GM21786 (cell line): Measurements from ENCODE around the gene MAP6D1.

ENCODE experiments used
- ATAC-seq: cut with Tn5 transposase; IDR thresholded peaks from one replicate; pipeline ENCODE4 v1.9.1; 2021; ENCODE audit not compliant: unreplicated experiment

The MAP6D1 gene

DNA sequence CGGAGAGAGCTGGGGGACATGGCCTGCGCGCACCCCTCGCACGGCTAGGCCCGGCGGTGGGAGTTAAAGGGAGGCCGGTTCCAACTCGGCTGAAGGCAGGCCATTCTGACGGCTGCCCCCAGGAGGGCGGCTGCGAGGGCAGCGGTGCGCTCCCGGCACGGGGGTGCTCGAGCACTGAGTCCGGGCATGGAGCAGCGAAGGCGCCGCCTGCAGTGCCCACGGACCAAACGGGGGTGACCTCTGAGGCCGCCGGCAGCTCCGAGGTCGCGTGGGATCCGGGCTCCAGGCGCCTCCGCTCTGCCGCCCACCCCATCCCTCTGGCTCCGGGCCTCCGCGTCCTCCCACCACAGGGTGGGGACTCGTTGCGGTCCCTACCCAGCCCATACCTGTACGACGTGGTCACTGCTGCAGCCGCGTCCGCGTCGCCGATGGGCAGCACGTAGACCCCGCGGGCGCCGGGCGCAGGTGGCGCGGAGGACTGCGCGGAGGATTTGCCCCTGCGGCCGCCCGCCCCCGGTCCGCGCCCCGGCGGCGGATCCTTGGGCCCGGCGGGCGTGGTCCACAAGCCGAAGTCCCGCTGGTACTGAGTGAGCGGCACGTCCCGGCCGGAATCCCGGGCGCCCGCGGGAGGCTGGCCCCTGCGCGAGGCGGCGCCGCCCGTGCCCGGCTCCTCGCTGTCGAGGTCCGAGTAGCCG, 469 bp downstream of the MAP6D1 start:
- ATAC-seq: peak; percentile 22

DNA sequence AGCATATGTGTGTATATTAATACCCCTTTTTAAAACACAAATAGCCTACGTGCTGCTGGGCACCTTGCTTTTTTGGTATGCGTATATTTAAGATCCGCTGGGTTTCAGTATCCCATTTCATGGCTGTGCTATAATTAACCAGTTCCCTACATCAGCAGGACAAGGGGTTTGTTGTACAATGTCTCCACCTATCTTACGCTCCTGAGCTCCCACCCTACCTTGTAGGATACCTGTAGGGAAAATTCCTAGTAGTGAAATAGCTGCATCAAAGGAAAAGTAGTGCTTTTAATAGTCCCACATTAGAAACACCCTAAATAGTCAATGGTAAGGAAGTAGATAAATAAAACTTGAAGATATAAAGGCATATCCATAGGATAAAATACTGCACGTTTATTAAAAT, 1.4 kb downstream of the MAP6D1 start:
- ATAC-seq: no peak

DNA sequence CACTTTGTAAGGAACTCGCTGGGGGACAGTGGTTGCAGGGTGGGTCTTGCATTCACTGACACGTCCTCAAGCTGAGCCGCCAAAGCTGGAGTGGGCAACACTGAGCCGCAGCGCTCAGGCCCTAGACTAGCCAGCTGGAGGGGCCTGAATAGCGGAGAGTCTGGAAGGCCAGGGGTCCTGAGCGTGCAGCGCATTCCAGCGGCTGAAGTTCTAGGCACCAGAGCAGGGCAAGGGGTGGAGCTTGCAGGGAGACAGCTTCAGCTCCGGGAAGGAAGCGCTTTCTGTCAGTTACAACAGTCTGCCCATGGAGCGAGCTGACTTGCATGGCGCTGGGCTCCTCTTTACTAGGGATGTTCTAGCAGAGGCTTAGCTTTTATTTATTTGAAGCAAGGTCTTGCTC, 2.7 kb downstream of the MAP6D1 start:
- no peak for ATAC-seq

DNA sequence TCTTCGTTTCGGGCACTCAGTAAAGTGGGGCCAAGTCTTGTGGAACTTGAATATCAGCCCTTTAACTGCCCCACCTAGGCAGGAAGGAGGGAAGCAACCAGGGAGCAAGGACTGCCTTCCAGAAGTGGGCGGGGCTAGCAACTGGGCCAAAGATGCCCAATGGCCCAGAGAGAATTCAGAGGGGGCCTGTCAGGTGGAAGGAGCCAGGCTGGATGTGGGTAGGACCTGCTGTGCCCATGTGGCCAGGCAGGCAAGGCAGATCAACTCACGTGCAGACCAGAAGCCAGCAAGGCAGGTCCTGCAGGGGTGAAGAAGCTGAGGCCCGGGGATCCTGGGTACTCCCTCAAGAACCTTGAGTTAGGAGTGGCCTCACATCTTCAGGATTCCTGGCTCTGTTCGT, 5.5 kb downstream of the MAP6D1 start:
- ATAC-seq: no peak

DNA sequence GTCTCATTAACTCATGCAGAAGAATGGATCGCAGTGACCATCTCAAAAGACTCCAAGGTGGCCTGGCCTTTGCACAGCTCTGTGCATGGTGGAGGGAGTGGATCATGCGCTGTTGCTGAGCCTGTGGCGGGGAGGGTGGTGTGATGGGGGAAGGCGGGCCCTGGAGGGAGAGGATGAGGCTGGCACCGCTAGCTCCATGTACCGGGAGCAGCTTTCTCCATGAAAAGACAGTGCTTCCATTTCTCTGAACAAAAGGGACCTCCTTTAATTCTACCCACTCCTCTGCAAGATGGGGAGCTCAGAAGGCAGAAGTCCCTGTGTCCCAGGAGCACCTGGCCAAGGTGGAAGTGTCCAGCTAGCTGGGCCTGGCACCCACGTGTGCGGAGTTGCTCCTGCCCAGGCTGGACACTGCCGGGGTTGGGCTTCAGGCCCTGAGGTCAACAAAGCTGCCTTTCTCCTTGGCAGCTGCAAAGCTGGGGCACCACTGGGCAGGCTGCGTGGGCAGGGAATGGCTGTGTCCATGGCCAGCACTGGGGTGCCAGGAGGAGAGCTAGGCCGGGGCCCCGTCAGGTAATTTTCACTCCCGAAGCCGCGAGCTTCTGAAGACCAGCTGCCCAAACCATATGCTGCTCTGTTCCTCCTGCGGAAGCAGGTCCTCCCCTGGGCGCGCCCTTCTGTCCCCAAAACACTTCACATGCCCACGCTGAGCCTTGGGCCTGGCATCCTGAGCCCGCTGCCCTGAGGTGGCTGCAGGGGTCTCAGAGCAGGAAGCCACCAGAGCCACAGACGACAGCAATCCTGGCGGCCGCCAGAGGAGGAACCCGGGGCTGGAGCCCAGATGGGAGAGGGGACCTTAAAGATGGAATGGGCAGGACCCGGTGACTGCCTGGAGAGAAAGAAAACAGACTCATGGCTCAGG, 6.4 kb downstream of the MAP6D1 start:
- ATAC-seq: no peak

DNA sequence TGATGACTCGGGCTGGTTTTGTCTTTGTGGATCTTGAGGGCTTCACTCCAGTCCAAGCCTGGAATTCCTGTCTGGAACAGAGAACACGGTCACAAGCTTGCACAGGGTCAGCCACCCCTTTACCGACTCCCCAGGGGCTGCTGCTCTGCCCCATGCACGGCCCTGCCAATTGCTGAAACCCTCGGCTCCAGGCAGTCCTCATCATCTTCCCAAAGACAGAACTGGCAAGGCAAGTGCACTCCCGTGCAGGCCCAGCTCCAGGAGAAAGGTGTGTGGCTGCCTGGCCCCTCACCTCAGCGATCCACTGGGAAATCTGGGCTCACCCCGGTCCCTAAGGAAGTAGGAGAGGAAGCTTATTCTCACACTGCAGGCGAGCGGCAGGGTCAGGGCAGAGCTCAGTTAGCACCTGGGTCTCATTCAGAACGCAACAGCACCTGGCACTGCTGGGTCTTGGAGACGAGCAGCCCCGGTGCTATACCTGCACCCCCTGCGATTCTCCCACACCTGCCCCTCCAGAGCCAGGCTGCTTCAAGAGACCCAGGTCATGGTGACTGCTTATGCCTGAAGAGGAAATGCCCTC, 7.2 kb downstream of the MAP6D1 start:
- no peak for ATAC-seq

DNA sequence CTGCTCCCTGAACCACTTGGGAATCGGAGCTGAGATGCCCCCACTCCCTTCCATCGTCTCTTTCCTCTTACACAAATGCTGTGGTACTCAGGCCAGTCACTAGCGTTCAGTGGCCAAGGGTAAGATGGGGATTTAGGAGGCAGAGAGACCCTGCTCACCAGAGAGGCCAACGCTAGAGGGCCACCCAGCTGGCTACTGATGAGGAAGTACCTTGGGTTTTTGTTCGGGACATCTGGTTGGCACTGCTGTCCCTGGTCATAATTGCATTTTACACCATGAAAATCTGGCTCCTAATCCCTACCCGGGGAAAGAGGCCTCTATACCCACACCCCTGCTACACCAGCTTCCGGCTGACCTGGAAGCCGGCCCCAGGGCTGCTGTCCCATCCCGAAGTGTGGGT, 7.7 kb downstream of the MAP6D1 start:
- ATAC-seq: no peak

DNA sequence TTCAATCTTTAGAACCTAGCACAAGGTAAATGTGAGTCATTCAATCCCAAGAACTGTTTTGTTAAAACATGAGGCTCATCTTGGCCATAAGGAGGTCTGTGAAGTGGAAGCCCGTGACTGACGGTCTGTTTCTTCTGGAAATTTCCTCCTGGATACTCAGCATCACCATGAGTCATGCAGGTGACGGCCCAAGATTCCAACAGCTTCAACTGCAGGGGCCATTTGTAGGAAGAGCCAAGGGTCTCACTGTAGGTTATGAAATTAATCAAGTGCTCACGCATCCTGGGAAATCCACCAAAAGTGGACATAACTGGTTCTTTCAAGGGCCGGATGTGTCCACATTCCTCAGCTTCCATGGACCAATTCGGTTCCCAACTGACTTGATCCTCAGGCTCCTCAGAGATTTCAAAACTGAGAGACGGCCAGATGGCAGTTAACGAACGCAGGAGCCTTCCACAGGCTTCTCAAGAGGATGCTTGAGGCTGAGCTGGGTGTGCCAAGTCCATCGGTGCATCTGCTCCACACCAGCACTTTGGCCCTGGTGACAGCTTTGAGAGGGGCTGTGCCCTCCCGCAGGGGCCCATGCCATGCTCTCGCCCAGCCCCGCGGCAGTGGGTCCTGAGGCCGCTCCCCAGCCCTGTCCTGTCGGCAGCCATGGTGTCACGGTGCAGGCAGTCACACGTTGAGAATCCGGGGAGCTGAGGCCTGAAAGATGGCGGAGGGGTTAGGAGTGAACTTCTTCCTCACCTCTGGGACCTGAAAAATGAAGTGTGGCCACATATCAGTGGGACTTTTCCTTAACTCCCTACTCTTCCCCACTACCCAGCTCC, 8.5 kb downstream of the MAP6D1 start:
- ATAC-seq: no peak

DNA sequence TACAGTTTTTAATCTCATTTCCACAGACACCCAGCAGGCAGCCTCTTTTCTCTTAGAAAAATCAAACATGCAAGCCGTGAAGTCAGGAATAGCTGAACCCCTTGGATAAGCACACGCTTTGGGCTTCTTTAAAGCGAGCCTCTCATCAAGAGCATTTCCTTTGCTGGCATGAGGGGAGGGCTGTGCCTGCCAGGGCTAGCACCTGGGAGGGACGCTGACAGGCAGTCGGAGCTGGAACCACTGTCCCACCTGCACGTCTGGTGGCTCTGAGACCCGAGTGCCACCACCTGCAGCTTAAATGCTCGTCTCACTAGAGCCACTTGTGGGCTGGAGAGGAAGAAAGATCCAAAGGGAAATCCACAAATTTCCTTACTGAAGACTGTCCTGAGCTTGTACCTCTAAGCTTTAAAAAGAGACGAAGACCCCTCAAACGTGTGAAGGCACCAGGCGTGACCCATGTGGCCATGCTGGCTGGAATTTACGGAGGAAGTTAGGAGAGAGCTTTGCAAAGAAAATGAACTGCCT, 9.4 kb downstream of the MAP6D1 start:
- no peak for ATAC-seq

DNA sequence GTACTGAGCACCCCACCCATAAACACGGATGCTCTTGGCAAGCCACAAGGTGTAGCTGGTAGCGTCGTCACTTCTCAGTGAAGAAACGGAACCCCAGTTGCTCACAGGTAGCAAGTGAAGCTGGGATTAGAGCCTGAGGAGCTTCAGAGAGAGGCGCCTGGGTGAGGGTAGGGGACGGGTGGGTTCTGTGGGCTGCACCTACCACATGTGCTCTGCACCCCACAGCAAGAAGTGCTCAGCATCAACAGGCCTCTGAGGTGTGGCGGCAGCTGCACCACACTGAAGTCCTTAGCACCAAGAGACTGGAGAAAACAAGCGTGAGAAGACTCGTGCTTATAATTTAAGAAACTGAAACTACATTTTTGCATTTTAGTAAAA, 9.8 kb downstream of the MAP6D1 start:
- ATAC-seq: no peak

DNA sequence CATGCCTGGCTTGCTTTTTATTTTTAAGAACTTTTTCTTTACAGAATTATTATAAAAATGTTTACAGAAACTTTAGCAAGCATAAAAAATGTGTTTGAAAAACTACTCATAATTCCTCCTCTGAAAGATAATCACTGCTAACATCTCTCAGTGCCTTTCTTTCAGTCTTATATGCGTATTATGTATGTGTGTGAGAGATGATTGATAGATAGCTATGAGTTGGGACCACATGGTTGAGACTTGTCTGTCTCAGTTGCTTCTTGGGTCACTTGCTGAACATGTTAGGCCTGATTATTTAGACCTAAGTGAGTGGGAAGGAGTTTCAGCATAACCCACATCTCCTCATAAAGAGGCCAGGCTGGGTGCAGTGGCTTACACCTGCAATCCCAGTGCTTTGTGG, 11.1 kb downstream of the MAP6D1 start:
- no peak for ATAC-seq

DNA sequence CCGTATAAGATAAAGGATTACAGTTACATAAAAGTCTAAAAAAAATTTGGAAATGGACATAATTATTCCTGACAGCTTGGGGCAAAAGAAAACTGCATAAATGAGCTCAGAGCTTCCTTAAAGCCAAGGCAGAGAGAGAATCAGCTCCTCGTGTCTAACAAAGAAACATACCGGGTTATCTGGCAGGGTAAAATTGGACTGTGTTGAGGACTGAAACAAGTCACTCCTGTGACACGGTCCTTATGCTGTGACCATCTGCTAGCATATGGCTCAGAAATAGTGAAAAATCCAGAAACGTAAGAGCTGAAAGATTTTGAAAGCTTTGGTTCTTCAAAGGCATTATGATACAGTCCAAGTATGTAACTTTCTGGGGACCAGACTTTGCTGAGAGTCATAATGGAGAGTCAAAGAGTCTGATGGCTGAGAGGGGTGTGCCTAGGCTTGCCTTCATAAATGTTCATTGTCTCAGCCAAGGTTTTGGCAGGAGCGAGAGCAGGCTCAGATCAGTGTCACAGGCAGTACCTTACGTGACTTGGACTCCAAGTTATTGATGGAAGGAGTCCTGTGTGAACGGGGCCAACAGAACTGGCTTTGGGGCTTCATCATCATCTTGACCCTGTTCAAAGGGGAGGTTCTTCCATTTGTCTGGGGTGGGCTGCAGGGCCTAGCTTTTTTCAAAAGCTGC, 12.5 kb downstream of the MAP6D1 start:
- ATAC-seq: no peak

DNA sequence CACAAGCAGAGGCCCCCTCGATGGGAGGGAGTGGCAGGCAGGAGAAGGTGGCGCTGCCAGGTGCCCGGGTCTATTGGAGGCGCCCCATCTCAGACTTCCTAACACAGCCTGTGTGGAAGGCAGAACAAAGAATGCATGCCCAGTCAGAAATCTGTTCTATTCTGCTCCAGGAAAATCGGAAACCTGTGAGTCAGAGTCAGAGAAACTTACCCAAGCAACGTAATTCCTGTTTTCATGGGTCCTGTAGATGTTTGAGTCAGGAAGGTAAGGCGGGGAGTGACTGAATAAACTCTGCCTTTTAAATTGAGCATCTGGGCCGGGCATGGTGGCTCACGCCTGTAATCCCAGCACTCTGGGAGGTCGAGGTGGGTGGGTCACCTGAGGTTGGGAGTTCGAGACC, 13.7 kb downstream of the MAP6D1 start:
- no peak for ATAC-seq

DNA sequence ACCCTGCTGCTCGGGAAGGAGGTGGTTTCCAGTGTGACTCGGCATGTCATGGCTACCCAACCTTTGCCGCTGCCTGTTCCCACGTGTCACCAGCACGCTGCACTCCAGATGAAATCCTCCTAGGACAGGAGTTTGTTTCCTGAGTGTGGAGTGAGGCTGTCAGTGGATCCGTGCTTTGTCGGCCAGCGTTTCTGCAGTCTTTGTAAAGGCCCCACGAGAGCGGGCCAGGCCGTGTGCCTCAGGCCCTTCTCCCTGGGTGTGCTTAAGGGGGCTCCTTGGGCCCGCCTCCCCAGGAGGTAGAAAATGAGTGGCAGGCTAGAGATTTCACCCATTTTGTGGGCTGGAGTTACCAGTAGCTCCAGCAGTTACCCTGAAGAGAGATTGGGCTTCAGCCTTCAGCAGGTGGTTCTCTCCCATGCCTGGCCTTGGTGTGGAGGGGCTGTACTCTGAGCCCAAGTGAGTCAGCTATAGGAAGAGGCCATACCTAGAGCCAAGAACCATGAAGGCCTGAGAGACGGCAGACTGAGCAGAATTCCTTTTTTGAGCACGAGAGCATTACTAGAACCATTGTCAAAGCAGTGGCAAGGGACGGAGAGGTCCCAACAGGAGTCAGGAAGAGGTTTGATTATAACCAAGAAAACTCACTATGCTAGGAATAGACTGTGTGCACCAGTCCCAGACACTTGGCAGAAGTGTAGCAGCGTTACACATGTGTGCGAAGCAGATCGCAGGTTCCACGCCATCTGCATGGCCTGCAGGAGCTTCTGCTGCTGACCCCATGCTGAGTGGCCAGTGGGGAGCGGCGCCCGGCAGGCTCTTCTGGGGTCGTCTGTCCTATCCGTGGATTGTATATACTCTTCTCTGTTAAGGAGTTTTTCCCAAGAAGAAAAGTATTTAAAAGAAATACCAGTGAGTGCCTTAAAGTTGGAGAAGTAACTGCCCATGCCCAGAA, 14.5 kb downstream of the MAP6D1 start:
- ATAC-seq: no peak

DNA sequence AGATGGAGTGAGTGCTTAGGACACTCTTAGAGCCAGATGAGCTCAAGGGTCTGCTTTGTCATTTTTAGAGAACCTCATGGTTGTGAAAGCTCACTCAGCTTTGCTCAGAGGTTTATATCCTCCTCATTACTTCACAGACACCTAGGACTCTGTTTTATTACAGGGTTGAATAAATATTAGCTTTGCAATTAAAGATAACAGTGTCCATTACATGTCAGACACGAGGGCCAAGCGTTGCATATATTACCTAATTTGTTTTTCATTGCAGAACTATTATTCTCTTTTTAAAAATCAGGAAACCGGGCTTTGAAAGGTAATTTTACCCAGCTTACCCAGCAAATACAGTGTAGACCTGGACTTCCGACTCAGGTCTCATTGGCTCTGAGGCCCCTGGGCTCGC, 16.1 kb downstream of the MAP6D1 start:
- ATAC-seq: no peak

DNA sequence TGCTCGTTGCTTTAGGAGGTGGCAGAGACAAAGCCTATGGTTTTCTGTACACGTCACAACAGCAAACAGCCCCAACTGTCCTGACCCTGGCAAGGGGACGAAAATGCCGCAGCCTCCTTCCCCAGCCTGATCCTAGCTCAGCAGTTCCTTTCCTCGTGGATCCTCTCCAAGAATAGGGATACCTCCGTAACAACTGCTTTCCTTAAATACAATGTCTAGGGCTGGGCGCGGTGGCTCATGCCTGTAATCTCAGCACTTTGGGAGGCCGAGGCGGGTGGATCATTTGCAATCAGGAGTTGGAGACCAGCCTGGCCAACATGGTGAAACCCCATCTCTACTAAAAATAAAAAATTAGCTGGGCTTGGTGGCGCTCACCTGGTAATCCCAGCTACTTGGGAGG, 17.0 kb downstream of the MAP6D1 start:
- no peak for ATAC-seq

DNA sequence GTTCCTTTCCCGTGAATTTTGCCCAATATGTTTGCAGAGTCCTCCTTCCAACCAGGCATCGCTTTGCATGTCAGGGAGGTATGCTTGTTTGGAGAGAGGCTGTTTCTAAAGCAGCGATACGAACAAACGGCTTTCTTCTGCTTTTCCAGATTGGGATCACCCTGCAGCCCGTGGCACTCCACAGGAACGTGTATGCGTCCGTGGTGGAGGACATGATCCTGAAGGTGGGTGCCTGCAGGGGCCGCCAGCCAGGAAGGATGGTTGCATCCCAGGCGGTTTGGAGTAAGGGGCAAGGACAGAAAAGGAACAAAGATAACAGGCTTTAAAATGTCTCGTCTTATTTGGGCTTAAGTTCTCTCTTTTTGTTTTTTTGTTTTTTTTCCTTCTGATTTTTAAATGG, 17.5 kb downstream of the MAP6D1 start:
- no peak for ATAC-seq

DNA sequence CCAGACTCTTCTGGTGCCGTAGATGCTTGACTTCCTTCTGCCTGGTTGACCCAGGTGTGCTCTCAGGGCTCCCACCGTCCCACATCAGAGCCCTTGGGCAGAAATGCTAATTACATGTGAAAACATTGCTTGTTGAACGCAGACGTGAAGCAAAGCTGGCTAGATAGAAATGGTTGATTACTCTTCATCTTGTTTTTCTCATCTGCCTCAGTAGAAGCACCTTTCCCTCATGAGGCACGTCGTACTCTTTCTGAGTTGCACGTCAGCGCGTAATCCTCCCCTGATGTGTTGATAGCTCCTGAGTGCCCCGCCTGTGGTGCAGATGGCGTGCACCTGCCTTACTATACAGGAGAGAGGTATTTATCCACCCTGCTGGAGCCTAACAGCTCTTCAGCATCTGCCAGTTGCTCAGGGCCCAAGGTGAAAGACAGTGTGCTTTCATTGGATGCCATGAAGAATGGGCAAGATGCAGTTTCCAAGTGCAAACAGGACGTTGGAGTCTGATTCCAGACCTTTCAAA, 18.1 kb downstream of the MAP6D1 start:
- no peak for ATAC-seq

DNA sequence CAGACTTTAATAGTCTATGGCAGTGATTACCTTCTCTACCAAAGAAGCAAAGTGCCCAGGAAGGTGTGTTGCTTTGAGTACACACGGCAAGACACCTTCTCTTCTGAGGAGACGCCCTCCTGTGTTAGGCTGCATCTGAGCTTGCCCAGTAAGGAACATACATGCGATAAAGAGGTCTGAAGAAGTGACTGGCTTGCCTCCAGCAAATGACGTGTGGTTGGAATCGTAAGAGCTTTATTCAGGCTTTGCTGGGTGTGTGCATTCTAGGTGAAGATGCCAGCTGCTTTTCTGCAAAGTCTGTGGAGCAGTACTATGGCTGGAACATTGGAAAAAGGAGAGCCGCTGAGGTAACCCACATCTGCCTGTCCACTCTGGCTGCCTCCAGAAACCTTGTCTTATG, 22.4 kb downstream of the MAP6D1 start:
- no peak for ATAC-seq
